ENCODE results near the gene UMODL1. TPM values are rescaled to one million over a fixed set of nuclear protein-coding genes. Genes with fewer than 3 reads are reported as not detected.

The UMODL1 gene
- total and polyA plus RNA-seq, 2 donors from 2014 or later, result 0.39 TPM; not detected in 1

- FAIRE-seq (no peak), DNase-seq (peak in 1 of 5 donors; percentile 62)
- H3K27ac ChIP-seq (ENCODE audit: low read depth in 2 of 2, low read length in 2 of 2), result no peak overlapping the region
- H3K27me3 ChIP-seq (ENCODE audit: control insufficient read depth, insufficient read depth, low read length), result no peaks in the 10 kb centered on the region
- peaks cover 0 to 2% (median 0%) of the 10 kb centered on the region in 3 donors for H3K4me1 ChIP-seq (ENCODE audit: control insufficient read depth in 2 of 3, insufficient read depth in 2 of 3, low read depth in 1 of 3, low read length in 3 of 3)
- H3K36me3 ChIP-seq (ENCODE audit: control insufficient read depth in 2 of 3, insufficient read depth in 3 of 3, low read length in 3 of 3), result no peaks in the 10 kb centered on the region
- TF ChIP-seq CTCF (IDR thresholded peaks at IDR 0.05; ENCODE audit: borderline replicate concordance, extremely low read depth, insufficient read depth), result no peak
- intact Hi-C loops (cut with DNase I), result loop anchor here (10.0 kb wide), 2 partner anchors 95 to 285 kb away; partner anchors contain the start of gene ZBTB21
- H3K9me3 ChIP-seq (ENCODE audit: control insufficient read depth in 2 of 3, insufficient read depth in 1 of 3, low read length in 3 of 3), result no peaks in the 10 kb centered on the region
- no peak overlapping the region for H3K9ac ChIP-seq (ENCODE audit: low read length in 3 of 3)
- H3K4me3 ChIP-seq (ENCODE audit: low read length in 3 of 3), result no peak overlapping the region
Observed at GRCh38 chr21:42109873-42110525, 38.9 kb downstream of the UMODL1 start.

GRCh38 chr21:42110691-42111469 lies 39.8 kb downstream of the UMODL1 start:
- Histone ChIP-seq H3K9ac (ENCODE audit: low read length in 3 of 3) (no peak overlapping the region), H3K4me1 (ENCODE audit: control insufficient read depth in 2 of 3, insufficient read depth in 2 of 3, low read depth in 1 of 3, low read length in 3 of 3) (peaks cover 0 to 2% (median 0%) of the 10 kb centered on the region in 3 donors), H3K27ac (ENCODE audit: low read depth in 2 of 2, low read length in 2 of 2) (no peak overlapping the region), H3K9me3 (ENCODE audit: control insufficient read depth in 2 of 3, insufficient read depth in 1 of 3, low read length in 3 of 3) (no peaks in the 10 kb centered on the region), H3K36me3 (ENCODE audit: control insufficient read depth in 2 of 3, insufficient read depth in 3 of 3, low read length in 3 of 3) (no peaks in the 10 kb centered on the region), H3K4me3 (ENCODE audit: low read length in 3 of 3) (no peak overlapping the region), H3K27me3 (ENCODE audit: control insufficient read depth, insufficient read depth, low read length) (no peaks in the 10 kb centered on the region)
- DNase-seq (peak in 1 of 5 donors; percentile 68), FAIRE-seq (no peak)
- intact Hi-C loops (cut with DNase I), result loop anchor here (10.0 kb wide), 1 partner anchor 286 kb away; no protein-coding TSS in a partner anchor
- TF ChIP-seq CTCF (IDR thresholded peaks at IDR 0.05; ENCODE audit: borderline replicate concordance, extremely low read depth, insufficient read depth), result no peak

- Histone ChIP-seq H3K9me3 (ENCODE audit: control insufficient read depth in 2 of 3, insufficient read depth in 1 of 3, low read length in 3 of 3) (no peaks in the 10 kb centered on the region), H3K36me3 (ENCODE audit: control insufficient read depth in 2 of 3, insufficient read depth in 3 of 3, low read length in 3 of 3) (no peaks in the 10 kb centered on the region), H3K4me1 (ENCODE audit: control insufficient read depth in 2 of 3, insufficient read depth in 2 of 3, low read depth in 1 of 3, low read length in 3 of 3) (peaks cover 0 to 2% (median 0%) of the 10 kb centered on the region in 3 donors), H3K27me3 (ENCODE audit: control insufficient read depth, insufficient read depth, low read length) (no peaks in the 10 kb centered on the region), H3K4me3 (ENCODE audit: low read length in 3 of 3) (no peak overlapping the region), H3K27ac (ENCODE audit: low read depth in 2 of 2, low read length in 2 of 2) (no peak overlapping the region), H3K9ac (ENCODE audit: low read length in 3 of 3) (no peak overlapping the region)
- intact Hi-C loops (cut with DNase I), result loop anchor here (10.0 kb wide), 1 partner anchor 287 kb away; no protein-coding TSS in a partner anchor
- no peak for TF ChIP-seq CTCF (IDR thresholded peaks at IDR 0.05; ENCODE audit: borderline replicate concordance, extremely low read depth, insufficient read depth)
- DNase-seq (peak in 1 of 5 donors; percentile 58), FAIRE-seq (no peak)
Observed at GRCh38 chr21:42111470-42111743, 40.3 kb downstream of the UMODL1 start.

Measured in kidney (tissue), 14 donors.